Endothelial cell of umbilical vein (primary cell): ENCODE results near the gene SLC30A7. TPM values are rescaled to one million over a fixed set of nuclear protein-coding genes. Genes with fewer than 3 reads are reported as not detected.
A peak's percentile ranks its signal among the peaks of the same experiment; 100 is the strongest.

Experiments
- BruUV-seq: library from RNA; stranded (reverse); fragments of 400-500 nt; replicated peaks from 2 replicates; lab custom pipeline; 2021; lab: Mats Ljungman, UMichigan
- CTCF ChIA-PET: fragments of 300-600, 350-600 bp; sonication (Branson Sonifier 250); formaldehyde crosslinking; loops from one replicate; lab custom pipeline; 2021; ENCODE audit warnings: antibody characterized with exemption, inconsistent platforms; lab: Charles Lee
- POLR2A ChIA-PET: fragments of 300-600, 350-600 bp; sonication (Branson Sonifier 250); formaldehyde crosslinking; loops from one replicate; lab custom pipeline; 2021; ENCODE audit warnings: antibody characterized with exemption, inconsistent platforms; lab: Charles Lee
- DNase-seq: peaks from one replicate; pipeline ENCODE4 v3.0.0-alpha.2; 2011; ENCODE audit warnings: low read depth, low spot score
- FAIRE-seq: peaks from 2 replicates; lab custom pipeline; 2011; peaks lifted over from hg19 to GRCh38; lab: Jason Lieb, UNC
- H2AFZ ChIP-seq: 2 replicates; pipeline ENCODE4 v1.6.0; 2012; ENCODE audit warnings: low read depth, low read length, control low read depth, inconsistent platforms
- H3K27ac ChIP-seq: 2 replicates; pipeline ENCODE4 v1.5.1; 2011; ENCODE audit warnings: low read depth, mild to moderate bottlenecking, control low read depth, low read length, moderate library complexity; ENCODE audit not compliant: insufficient read depth
- H3K27me3 ChIP-seq, 2 experiments: 2 replicates each; pipeline versions ENCODE4 v1.6.0 to v1.6.1; 2011; ENCODE audit warnings: low read length in 2 of 2, mixed read lengths in 1 of 2; ENCODE audit not compliant: control insufficient read depth in 2 of 2, insufficient read depth in 2 of 2
- H3K36me3 ChIP-seq, 2 experiments: 2 replicates in 1 of 2; 3 replicates in 1 of 2; pipeline ENCODE4 v1.5.1; 2011; ENCODE audit warnings: low read length in 2 of 2, mild to moderate bottlenecking in 1 of 2, moderate library complexity in 1 of 2; ENCODE audit not compliant: control insufficient read depth in 2 of 2, insufficient read depth in 2 of 2; ENCODE audit errors: extremely low read depth in 1 of 2
- H3K4me1 ChIP-seq: 3 replicates; pipeline ENCODE4 v1.5.1; 2011; ENCODE audit warnings: mild to moderate bottlenecking, low read length; ENCODE audit not compliant: control insufficient read depth, insufficient read depth; ENCODE audit errors: extremely low read depth
- H3K4me2 ChIP-seq: 2 replicates; pipeline ENCODE4 v1.6.1; 2011; ENCODE audit warnings: low read length, control low read depth, mixed read lengths; ENCODE audit not compliant: insufficient read depth
- H3K4me3 ChIP-seq, 3 experiments: fragments of 200-600 bp in 1 of 3; sonication (generic), shearing (Covaris generic) in 1 of 3; replicated peaks in 1 of 3; 2 replicates each; pipeline ENCODE4 v1.5.1; 2011 to 2016; ENCODE audit warnings: control low read depth in 3 of 3, low read length in 3 of 3, mild to moderate bottlenecking in 2 of 3, inconsistent platforms in 1 of 3, low read depth in 1 of 3, moderate library complexity in 1 of 3; ENCODE audit not compliant: insufficient read depth in 1 of 3
- H3K79me2 ChIP-seq: 2 replicates; pipeline ENCODE4 v1.6.0; 2012; ENCODE audit warnings: low read length, inconsistent platforms; ENCODE audit not compliant: control insufficient read depth, insufficient read depth
- H3K9ac ChIP-seq: replicated peaks from 2 replicates; pipeline ENCODE3; 2011; ENCODE audit warnings: low read length, control low read depth; ENCODE audit not compliant: insufficient read depth; ENCODE audit errors: extremely low read depth
- H3K9me1 ChIP-seq: replicated peaks from 3 replicates; pipeline ENCODE4 v1.6.0; 2011; ENCODE audit warnings: mild to moderate bottlenecking, low read length; ENCODE audit not compliant: control insufficient read depth, insufficient read depth; ENCODE audit errors: extremely low read depth
- H3K9me3 ChIP-seq: replicated peaks from 2 replicates; pipeline ENCODE4 v1.5.1; 2012; ENCODE audit warnings: low read length, inconsistent platforms; ENCODE audit not compliant: control insufficient read depth, insufficient read depth
- H4K20me1 ChIP-seq: replicated peaks from 2 replicates; pipeline ENCODE3; 2011; ENCODE audit warnings: mild to moderate bottlenecking, low read length; ENCODE audit not compliant: control insufficient read depth, insufficient read depth; ENCODE audit errors: extremely low read depth
- CTCF ChIP-seq, 2 donors: IDR thresholded peaks; 1 replicate in 1 of 2; 2 replicates in 1 of 2; pipeline ENCODE4 v1.5.1; 2011; ENCODE audit warnings: low read length in 2 of 2, mild to moderate bottlenecking in 2 of 2, moderate library complexity in 2 of 2, control low read depth in 1 of 2, inconsistent platforms in 1 of 2, low read depth in 1 of 2; ENCODE audit not compliant: insufficient read depth in 1 of 2; ENCODE audit errors: extremely low read depth in 1 of 2
- FOS ChIP-seq: IDR thresholded peaks from 2 replicates; pipeline ENCODE4 v1.6.1; 2011; ENCODE audit warnings: mild to moderate bottlenecking, low read length, moderate library complexity, borderline replicate concordance; ENCODE audit not compliant: insufficient read depth
- GATA2 ChIP-seq: IDR thresholded peaks from 2 replicates; pipeline ENCODE4 v1.7.0; 2011; ENCODE audit warnings: low read depth, mild to moderate bottlenecking, moderate library complexity, mixed read lengths, low read length; ENCODE audit not compliant: insufficient read length, insufficient read depth
- JUN ChIP-seq: IDR thresholded peaks from 2 replicates; pipeline ENCODE4 v1.6.1; 2011; ENCODE audit warnings: borderline replicate concordance, low read depth; ENCODE audit not compliant: insufficient read length, insufficient read depth
- MAX ChIP-seq: IDR thresholded peaks from 2 replicates; pipeline ENCODE4 v1.6.1; 2011; ENCODE audit not compliant: insufficient read depth, insufficient read length
- MYC ChIP-seq: IDR thresholded peaks from one replicate; pipeline ENCODE4 v1.6.1; 2011; ENCODE audit warnings: mild to moderate bottlenecking, low read depth, low read length
- POLR2A ChIP-seq: IDR thresholded peaks from 2 replicates; pipeline ENCODE4 v1.6.1; 2012; ENCODE audit warnings: low read depth, mild to moderate bottlenecking, control low read depth, low read length
- POLR2AphosphoS5 ChIP-seq: IDR thresholded peaks from 2 replicates; pipeline ENCODE4 v1.6.1; 2012; ENCODE audit warnings: low read depth, mild to moderate bottlenecking, control low read depth, low read length, moderate library complexity; ENCODE audit not compliant: insufficient read depth
- dilution Hi-C: fragments of 300-500 bp; cut with MboI; formaldehyde crosslinking; loops from one replicate; pipeline ENCODE4 v1.15.0; 2019; ENCODE audit warnings: low sequenced_read_pairs; ENCODE audit not compliant: extremely low pct_ligation_motif_present
- intact Hi-C: fragments of 100-400 bp; cut with micrococcal nuclease; formaldehyde crosslinking; loops from one replicate; pipeline ENCODE4 v1.10.0; 2022
- polyA plus RNA-seq, 4 experiments: library from polyadenylated mRNA; depleted of rRNA in 3 of 4; stranded (reverse) in 3 of 4; unstranded in 1 of 4; fragments of >200 nt; gene quantifications; 2 replicates each; pipeline versions ENCODE4 v1.2.1 to v1.2.3, GENCODE V29; 2011 to 2012; ENCODE audit warnings: missing spikeins in 1 of 4
- total RNA-seq: library from RNA; stranded (reverse); gene quantifications from 2 replicates; pipeline ENCODE4 v1.2.3, GENCODE V29; 2021

SLC30A7 gene
- total and polyA plus RNA-seq, 2 donors (not counting 3 experiments of a cell fraction or from before 2014, with no cell fraction given), result 9.3 to 38.6 TPM

- peaks cover 17% of the 10 kb centered on the region for H3K4me1 ChIP-seq
- dilution Hi-C loops (loop anchor here (25.0 kb wide), 1 partner anchor 255 kb away; no protein-coding TSS in a partner anchor), intact Hi-C loops (loop anchor here (1.0 to 10.0 kb wide), 8 partner anchors 31 to 830 kb away; partner anchors contain the start of genes CDC14A and GPR88)
- H3K27ac ChIP-seq, result no peak overlapping the region
- H3K36me3 ChIP-seq, result no peaks in the 10 kb centered on the region
- ChIA-PET POLR2A (no interaction called here), CTCF (interaction anchor here (4.3 to 9.8 kb wide), 3 partner anchors 260 to 409 kb away, joined by 56 to 261 read pairs (median 252); no protein-coding TSS in a partner anchor)
- no peak overlapping the region for H3K4me2 ChIP-seq
- BruUV-seq, result no TSS peak
- H3K9me3 ChIP-seq, result no peaks in the 10 kb centered on the region
- FAIRE-seq (no peak), DNase-seq (no peak)
- TF ChIP-seq MYC, result no peak
- H3K79me2 ChIP-seq, result no peaks in the 10 kb centered on the region
- H4K20me1 ChIP-seq, result no peaks in the 10 kb centered on the region
- H3K9ac ChIP-seq, result no peak overlapping the region
- no peak overlapping the region for H3K4me3 ChIP-seq
- no peaks in the 10 kb centered on the region for H3K9me1 ChIP-seq
- H2AFZ ChIP-seq, result no peak overlapping the region
- H3K27me3 ChIP-seq, result no peaks in the 10 kb centered on the region
Observed at GRCh38 chr1:100866901-100867206, 29.0 kb upstream of the SLC30A7 start.

GRCh38 chr1:100868364-100868995 lies 27.4 kb upstream of the SLC30A7 start:
- Histone ChIP-seq H3K9me3 (no peaks in the 10 kb centered on the region), H3K79me2 (no peaks in the 10 kb centered on the region), H3K9me1 (no peaks in the 10 kb centered on the region), H3K9ac (peak overlapping the region; percentile 79), H3K27ac (peak overlapping the region; percentile 55), H3K4me2 (peak overlapping the region; percentile 93), H2AFZ (peak overlapping the region; percentile 48), H3K4me3 (peak overlapping the region in 2 of 3 experiments; percentile 30 to 51), H4K20me1 (no peaks in the 10 kb centered on the region), H3K36me3 (no peaks in the 10 kb centered on the region), H3K4me1 (peaks cover 13% of the 10 kb centered on the region), H3K27me3 (no peaks in the 10 kb centered on the region)
- intact Hi-C loops (loop anchor here (1.0 to 10.0 kb wide), 8 partner anchors 164 to 1060 kb away; partner anchors contain the start of genes CDC14A and GPR88), dilution Hi-C loops (loop anchor here (25.0 kb wide), 1 partner anchor 256 kb away; no protein-coding TSS in a partner anchor)
- BruUV-seq, result no TSS peak
- ChIA-PET POLR2A (interaction anchor here (0.6 to 1.0 kb wide), 3 partner anchors 114 to 405 kb away, joined by 3 to 4 read pairs (median 4); no protein-coding TSS in a partner anchor), CTCF (interaction anchor here (0.6 to 9.8 kb wide), 67 partner anchors 8 to 1071 kb away, joined by 3 to 261 read pairs (median 4); partner anchors contain the start of genes CDC14A, DBT, EXTL2 and GPR88)
- DNase-seq (peak; percentile 79), FAIRE-seq (peak; percentile 78)
- peak; percentile 53 for TF ChIP-seq JUN
- peak; percentile 19 to 30 for TF ChIP-seq CTCF (IDR thresholded peaks at IDR 0.05; ENCODE audit: extremely low read depth in 1 of 2, insufficient read depth in 1 of 2, low read depth in 1 of 2, low read length in 2 of 2)
- no peak for TF ChIP-seq FOS
- TF ChIP-seq POLR2AphosphoS5, result no peak
- no peak for TF ChIP-seq GATA2
- no peak for TF ChIP-seq POLR2A
- TF ChIP-seq MYC, result no peak
- no peak for TF ChIP-seq MAX
